NCI-H1092 (cell line): ENCODE data around the gene CAMTA1.

ENCODE experiments used
- DNase-seq: peaks from one replicate; lab custom pipeline; 2025; lab: John Stamatoyannopoulos, UW

The CAMTA1 gene

DNA sequence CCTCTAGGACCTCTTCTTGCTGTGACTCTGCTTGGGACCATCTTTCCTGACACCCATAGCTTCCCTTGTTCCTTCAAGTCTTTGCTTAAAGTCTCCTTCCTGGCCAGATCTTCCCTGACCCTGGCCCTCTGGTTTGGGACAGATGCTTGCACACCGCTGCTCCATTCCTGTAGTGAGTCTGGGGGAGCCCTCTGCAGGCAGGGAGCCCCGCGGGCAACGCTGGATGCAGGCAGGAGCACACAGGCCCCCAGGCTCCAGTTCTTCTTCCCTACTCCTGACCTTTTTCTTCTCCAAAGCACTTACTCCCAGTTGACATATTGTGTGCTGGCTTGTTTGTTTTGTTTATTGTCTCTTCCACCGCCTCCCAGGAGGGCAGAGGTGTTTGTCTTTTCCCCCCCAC, 413.4 kb downstream of the CAMTA1 start:
- no peak for DNase-seq

DNA sequence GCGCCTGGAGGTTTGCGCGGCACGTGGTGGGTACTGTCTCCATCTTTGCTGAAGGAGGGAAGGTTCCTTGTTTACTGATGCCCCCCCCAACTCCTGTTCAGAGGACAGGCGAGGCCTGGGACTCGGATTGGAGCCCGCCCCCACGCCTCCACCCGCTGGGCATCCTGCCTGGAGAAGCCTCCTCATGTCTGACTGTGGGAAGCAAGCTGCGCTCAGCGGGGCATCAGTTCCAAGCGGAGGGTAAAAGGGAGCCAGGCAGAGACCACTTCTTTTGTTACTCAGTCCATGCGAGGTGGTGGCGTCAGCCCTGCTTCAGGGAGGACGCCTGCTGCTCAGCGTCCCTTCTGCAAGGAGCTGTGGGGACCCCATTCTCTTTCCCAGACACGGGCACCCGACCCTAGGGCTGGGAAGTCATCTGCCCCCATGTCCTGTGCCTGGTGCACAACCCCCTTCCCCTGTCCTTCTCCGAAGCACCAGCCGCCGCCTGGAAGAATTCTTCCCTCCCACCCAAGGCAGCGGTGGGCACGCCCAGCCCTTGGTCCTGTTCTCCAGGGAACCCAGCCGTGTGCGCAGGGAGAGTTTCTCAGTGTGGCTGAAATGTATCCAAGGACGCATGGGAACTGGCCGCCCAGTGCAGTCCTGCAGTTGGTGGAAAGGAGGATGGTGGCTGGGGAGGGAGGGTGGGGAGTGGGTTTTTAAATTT, 414.0 kb downstream of the CAMTA1 start:
- peak; percentile 21 for DNase-seq

DNA sequence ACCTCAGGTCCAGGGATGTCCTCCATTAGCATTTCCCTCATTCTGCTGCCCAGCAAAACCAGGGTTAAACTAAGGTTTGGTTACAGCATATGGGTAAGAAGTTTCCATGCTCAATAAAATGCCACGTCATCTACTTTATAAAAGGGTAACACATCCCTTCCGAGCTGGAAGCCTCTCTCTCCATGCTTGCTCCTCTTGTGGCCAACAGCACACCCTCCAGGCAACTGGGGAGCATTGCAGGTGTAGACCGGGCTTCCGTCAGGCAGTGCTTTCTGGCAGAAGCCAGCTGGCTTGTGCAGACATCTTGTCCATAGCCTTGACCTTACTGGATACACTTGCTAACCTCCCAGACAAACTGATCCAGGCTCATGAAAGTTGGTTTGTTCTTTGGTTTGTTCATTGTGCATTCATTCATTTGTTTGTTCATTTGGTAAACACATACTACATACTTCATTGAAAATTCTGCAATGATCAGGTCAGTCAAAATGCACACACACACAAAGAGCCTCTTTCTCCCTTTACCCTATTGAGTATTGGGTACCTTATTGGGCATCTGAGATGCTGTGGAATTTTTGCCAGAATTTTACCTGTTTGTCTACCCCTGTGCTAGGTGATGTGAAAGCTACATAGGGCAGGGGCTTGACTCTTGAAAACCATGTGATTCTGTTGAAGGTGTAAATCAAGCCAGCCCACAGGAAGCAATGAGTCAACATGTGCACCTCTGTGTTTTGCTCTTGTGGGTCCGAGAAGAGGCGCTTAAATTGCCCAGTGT, 422.8 kb downstream of the CAMTA1 start:
- DNase-seq, result peak; percentile 76

DNA sequence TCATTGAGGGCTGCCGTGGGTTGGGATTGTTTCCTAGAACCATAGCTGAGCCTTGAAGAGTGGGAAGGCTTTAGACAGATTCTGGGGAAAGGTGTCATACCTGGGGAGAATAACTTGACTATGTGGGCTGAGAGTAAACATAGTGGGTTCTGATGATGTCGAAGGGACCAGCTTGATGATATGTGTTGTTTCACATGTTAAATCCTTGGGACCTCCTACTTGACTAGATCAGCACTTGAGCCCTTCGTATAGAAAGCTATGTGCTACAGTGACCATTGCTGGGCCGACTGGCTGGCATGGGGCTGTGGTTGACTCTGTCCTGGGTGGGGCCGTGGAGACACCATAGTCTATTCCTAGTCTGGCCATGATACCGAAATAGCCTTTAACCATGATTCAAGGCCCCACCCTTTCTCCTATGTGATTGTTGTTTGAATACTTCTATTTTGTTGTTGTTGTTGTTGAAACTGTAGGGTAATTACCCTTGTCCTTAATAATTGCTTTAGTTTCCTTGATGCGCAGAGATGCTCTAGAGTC, 423.5 kb downstream of the CAMTA1 start:
- no peak for DNase-seq

DNA sequence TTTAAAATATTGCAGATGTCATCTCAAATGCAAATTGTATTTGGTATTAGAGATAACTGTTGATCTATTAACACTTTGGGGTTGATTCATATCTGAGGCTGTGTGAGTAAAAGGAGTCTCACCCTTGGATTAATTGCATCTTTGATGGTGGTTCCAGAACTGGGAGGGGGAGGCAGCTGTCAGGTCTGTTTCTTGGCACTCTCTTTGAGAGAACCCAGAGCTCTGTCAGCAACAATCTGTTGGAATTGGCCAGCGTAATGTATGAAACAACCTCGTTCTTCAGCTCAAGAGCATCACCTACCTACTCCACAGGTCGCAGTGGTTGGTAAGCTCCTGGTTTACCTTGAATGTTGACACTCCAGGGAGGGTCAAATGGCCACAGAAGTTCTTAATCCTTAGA, 424.1 kb downstream of the CAMTA1 start:
- no peak for DNase-seq

DNA sequence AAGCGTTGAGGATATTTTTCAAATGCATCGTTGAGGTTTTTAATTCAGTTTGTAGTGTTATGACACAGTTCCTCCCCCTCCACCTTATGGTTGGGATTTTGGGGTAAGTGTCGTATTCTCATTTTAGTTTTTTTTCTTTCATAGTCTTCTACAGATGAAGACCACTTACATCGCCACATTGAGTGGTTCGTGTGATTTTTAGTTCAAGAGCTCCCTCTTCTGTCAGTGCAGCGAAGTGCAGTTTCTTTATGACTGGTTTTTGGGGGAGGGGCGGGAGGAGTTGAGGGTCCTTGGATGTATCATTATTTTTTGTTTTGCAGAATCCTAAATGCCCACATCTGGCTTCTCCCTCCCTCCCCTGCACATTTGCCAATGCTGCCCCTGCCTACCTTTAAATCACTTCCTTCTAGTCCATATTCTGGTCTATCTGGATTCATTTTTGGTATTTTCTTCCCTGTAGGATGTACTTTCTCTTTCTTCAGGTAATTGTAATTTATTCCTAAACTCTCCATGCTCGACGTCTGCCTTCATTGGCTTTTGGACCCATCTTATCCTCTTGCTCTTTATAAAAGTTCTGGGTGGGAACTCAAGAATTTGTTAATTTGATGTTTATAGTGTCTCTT, 433.1 kb downstream of the CAMTA1 start:
- DNase-seq, result peak; percentile 60

DNA sequence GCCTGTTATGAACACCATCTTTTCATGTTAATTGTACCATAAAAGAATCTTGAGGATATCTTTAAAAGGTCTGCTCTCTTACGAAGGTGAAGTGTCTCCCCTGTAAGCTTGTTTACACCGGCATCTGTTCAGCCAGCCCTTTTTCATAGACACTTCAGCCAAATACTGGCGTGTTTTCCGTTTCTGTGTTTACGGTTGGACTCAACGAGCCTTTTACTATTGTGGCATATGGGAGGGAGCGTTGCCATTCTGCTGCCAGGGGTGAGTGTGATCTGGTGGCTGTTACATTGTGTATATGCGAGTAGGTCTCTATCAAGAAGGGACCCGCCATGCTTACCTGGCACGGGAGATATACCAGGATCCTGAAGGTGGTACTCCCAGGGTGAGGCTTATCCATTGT, 433.8 kb downstream of the CAMTA1 start:
- peak; percentile 82 for DNase-seq

DNA sequence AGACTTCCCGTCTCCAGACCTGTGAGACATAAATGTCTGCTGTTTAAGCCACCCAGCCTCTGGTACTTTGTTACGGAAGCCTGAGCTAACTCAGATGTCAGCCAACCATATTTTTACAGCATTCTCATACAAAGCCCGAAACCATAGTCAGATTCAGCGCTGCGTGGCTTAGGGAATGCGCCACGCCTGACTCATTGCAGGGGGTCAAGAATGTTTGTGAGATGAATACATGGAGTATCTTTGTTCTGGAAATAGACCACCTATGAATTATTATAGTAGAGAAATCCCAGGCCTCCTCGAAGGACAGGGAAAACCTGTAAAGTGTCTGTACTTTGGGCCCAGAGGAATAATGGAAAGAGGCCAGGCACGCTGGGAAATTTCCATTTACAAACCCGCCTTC, 434.8 kb downstream of the CAMTA1 start:
- DNase-seq, result no peak

DNA sequence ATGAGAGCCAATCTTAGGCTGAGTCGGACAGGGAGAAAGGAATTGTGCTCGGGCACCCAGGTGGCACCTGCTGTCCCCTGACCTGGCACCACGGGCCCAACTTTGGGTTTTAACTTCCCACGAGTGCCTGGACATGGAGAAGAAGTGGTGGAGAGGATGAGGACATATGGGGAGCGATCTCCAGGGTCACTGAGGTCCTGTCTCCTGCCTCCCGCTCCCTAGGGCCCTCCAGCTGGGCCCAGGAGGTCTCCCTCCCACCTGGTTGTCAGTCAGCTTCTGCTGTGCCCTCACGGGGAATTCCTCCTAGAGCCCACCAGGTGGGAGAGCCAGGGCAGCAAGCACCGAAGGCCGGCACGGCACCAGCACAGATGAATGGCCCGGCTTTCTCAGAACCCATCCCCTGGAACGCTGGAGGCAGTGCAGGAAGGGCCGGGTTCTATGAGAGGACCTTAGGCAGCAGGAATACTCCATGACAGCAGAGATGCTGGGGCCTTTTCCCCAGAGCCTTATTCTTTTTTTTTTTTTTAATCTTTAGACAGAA, 435.5 kb downstream of the CAMTA1 start:
- no peak for DNase-seq

DNA sequence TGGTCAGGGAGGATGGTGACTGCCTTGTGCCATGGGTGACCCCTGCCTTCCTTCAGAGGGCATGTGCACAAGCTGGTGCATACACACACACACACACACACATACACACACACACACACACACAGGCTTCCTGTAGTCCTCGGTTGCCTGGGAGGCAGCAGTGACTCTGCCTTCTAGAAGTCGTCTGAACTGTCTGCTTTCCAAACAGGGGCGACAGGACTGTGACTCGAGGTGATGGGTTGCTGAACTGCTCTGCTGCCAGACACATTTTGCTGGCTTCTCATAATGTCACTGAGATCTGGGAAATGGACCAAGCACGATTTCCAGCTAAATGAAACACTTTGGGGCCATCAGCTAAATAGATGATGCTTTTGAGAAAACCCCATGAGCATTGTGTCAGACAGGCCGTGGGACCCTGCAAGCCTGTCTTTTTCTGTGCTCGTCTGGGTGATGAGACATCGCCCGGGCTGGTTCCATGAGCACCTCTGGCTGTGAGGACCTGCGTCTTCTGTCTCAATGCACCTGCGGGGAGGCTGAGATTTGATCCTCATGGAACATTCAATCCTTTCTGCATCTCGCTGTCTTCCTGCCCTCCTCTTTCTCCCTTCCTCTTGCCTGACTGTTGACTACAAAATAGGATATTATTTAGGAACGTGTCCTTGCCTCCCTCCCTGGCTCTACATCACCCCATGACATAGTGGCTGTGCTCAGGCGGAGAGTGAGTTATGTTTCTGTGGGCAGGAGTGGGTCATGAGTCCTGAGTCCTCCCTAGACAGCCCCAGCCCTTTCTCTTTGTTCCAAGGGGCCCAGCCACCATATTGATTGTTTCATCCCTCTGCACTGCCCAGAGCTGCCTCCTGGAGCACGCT, 436.8 kb downstream of the CAMTA1 start:
- no peak for DNase-seq

DNA sequence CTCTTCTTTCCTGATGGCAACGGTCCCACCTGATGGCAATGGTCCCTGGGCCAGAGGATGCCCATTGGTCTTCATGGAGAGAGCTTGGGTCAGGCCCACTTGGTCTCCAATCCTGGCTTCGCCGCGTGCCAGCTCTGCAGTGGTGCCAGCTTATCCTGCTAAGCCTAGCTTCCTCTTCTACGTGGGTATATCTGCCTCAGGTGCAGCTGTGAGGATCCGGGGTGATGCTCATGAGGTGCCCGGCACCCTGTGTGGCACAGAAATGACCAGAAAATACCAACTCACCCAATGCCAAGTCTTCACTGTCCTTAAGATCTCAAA, 437.4 kb downstream of the CAMTA1 start:
- no peak for DNase-seq

DNA sequence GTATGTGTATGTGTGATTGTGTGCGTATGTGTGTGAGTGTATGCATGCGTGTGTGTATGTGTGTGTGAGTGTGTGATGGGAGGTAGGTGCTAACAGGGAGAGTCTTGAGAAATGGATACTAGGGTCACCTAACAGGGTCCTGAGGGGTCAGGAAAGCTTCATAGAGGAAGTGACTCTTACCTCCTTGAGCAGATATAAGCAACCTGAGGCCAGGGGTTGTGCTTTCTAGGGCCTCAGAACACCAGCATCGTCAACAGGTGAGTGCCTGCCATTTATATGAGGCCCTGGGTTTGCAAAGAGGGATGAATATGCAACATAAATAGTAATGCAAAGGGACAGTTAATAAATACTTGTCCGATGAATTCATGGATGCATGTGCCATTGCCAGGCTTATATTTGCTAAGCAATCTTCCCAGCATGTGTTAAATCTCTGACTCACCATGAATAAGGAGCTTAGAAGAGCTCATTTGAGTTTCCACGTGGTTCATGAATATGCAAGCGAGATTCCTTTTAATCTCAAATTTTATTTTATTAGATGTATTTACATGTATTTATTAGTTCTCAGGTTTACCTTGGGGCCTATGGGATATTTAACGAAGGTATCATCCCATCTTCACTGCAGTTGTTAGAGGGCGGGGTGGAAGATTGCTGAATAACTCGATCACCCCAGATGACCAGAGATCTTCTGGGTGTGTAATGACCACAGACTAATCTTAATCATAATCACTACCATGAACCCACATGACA, 438.3 kb downstream of the CAMTA1 start:
- DNase-seq, result no peak

DNA sequence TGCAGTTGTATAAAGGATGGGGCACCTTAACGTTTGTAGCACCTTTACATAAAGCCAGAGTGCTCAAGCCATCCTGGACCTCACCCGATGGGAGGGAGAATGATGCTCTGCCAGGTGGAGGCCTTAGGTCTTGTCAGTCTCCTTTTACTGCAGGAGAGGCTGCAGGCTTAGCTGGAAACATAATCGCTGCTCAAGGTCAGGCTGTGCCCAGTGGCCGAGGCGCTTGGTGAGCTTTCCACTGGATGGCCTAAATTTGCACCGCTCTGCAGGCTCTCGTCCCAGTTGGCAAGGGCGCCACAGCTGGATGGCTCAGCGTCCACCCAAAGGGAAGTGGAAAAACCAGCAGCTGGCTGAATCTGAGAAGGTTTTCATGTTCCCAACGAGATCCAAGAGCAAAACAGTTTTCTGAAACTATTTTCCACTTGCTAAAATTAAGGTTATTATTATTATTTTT, 438.9 kb downstream of the CAMTA1 start:
- DNase-seq, result no peak

DNA sequence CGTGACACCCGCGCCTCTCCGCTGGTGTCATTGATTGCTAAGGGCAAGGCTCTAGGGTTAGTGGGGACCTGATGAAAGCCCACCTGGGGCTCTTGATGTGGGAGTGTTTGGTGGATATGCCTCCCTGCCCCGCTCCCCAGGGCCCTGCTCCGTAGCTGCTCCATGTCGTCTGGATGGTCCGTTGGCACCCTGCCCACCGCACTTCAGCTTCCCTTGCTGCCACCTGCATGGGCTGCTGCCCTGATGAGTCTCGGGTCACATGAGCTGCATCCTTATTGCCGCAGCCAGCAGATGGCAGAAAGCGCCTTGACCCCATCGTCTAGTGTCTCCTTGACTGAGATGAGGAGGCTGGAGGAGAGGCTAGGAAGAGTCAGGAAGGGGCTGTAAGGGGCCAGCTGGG, 439.4 kb downstream of the CAMTA1 start:
- peak; percentile 80 for DNase-seq

DNA sequence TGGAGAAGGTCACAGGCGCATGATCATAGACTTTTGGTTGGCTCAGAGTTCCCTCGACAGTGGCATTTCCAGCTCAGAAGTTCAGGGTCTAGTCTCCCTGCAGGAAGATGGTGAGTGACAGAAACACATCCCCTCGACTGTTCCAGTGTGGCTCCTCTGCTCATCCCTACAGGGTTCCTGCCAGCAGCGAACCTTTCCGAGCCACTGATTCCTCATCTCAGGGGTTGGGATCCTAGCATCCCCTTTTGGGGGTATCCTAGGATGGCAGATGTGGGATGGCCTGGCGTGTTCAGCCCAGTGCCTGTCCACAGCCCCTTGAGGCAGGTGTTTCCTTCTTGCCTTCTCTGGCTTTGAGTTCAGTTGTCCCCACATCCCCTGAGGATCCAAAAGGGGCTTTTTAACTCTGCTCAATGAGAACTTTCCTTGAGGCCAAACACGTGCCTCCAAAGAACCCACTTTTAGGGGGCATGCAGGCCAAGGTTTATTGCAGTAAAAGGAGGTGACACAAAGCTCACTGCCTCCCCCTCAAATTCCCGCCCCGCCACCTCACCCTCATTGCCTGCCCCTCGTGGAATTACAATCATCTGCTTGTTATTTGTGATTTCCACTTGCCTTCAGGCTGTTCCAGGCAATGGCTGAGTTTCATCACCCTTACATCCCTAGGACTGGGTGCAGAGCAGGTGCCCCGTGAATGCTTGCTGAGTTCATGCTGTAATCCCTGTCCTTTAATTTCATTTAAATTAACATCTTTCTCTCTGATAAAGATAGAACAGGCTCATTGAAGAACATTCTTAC, 440.7 kb downstream of the CAMTA1 start:
- no peak for DNase-seq

DNA sequence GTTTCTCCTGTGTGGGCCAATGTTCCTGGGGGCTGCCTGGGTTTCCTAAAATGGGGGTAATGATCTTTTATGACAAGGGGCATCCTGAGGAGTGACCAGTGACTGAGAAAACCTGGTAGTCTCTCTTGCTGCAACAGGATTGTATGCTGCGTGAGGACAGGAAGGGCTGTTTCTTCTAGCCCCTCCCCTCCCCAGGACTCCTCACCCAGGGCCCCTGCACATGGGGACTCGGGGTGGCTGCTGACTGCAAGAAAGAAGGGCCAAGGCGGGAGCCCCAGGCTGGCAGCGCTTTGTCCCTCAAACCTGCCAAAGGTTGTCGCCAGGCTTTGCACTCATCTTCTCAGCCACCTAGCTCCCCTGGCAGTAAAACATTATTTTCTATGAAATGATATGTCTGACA, 442.4 kb downstream of the CAMTA1 start:
- DNase-seq, result no peak

DNA sequence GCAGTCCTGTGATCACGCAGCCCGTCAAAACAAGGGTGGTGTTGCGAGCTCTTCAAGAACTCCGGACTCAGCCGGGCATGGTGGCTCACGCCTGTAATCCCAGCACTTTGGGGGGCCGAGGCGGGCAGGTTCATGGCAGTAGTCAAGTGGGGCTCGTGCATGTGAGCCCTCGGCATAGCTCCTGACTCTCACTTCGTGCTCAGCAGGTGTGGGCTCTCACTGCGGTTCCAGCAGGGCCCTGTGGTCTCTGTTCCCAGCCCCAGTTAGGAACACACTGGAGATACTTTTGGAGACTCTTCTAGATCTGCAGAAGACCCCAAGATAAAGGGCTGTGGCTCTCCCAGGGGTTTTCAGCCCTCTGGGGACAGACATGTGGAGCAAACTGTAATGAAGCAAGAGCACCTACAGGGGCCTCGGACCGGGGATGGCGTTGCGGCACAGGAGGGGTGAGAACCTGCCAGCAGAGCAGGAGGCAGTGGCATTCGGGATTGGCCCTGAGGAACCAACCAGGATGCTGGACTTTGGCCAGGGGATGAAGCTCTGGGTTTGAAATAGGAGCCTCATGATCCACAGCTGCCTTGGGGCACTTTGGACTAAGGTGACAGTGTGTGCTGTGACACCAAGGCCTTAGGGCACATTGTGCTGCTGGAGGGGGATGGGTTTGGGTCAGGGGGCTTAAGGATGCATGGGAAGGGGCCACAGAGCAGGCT, 443.2 kb downstream of the CAMTA1 start:
- no peak for DNase-seq

DNA sequence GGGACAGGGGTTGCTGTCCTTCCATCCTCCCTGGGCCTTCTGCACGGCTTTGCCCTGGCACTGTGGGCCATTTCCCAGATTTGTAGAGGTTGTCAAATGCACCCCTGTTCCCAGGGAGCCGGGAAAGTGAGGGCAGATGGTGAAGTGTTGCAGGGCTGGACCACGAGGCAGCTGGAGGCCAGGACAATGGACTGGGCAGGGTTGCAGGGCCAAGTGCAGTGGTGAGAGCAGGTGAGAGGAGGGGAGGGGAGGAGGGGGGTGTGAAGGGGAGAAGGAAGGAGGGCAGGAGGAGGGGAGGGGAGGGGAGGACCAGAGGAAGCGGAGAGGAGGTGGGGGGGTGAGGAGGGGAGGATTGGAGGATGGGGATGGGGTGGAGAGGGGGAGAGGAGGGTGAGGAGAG, 443.9 kb downstream of the CAMTA1 start:
- no peak for DNase-seq
